ENCODE results near the gene CEP55.
"Not testable (repeated sequence)": the region's sequence is repeated elsewhere in the genome, so short reads cannot be mapped to it uniquely, and the experiment has no call there.

CEP55 gene

GRCh38 chr10:93462881-93463280 is 33.5 kb upstream of the CEP55 start:
- no peak overlapping the region for H3K9ac ChIP-seq (ENCODE audit: insufficient read length, low read depth)
- DNase-seq (ENCODE audit: low read depth, low spot score), result no peak

DNA sequence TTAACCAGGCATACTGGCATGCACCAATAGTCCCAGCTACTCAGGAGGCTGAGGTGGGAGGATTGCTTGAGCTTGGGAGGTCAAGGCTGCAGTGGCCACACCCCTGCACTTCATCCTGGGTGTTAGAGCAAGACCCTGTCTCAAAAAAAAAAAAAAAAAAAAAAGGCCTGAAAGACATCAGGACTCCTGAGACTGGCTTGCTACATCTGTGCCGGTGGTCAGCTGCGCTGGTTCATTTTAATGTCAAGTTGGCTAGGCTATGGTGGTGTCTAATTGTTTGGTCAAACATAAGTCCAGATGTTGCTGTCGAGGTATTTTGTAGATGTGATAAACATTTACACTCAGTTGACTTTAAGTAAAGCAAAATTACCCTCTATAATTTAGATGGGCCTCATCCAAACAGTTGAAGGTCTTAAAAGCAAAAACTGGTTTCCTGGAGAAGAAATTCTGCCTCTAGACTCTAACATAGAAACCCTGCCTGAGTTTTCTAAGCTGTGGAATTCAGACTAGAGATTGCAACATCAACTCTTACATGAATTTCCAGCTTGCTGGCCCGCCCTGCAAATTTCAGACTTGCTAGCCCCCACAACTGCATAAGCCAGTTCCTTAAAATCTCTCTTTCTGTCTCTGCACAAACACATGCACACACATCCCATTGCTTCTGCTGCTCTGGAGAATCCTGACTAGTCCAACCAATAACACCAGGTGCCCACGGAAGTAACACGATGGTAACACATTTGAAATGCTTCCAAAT is 32.5 kb upstream of the CEP55 start:
- TF ChIP-seq SUZ12 (IDR thresholded peaks at IDR 0.05; ENCODE audit: extremely low read depth, insufficient read depth, insufficient read length) (no peak), YY1 (IDR thresholded peaks at IDR 0.05; ENCODE audit: insufficient read depth, insufficient read length) (no peak), ZNF274 (IDR thresholded peaks at IDR 0.05; ENCODE audit: low read depth, low read length) (no peak)
- H3K4me1 ChIP-seq (ENCODE audit: insufficient read depth, insufficient read length), result peaks cover 6% of the 10 kb centered on the region
- no peak for DNase-seq (ENCODE audit: low read depth, low spot score)
- H3K9ac ChIP-seq (ENCODE audit: insufficient read length, low read depth), result no peak overlapping the region
- no peaks in the 10 kb centered on the region for H3K9me3 ChIP-seq (ENCODE audit: insufficient read depth, low read length)
- H3K4me3 ChIP-seq (ENCODE audit: insufficient read length, low read depth), result no peak overlapping the region
- H3K36me3 ChIP-seq (ENCODE audit: insufficient read depth, insufficient read length, low read length), result peaks cover 7% of the 10 kb centered on the region
- no peaks in the 10 kb centered on the region for H3K27me3 ChIP-seq (ENCODE audit: insufficient read depth, insufficient read length)

More at GRCh38 chr10:93462881-93463280, 33.5 kb upstream of the CEP55 start:
- H3K9me3 ChIP-seq (ENCODE audit: insufficient read depth, low read length), result no peaks in the 10 kb centered on the region
- TF ChIP-seq SUZ12 (IDR thresholded peaks at IDR 0.05; ENCODE audit: extremely low read depth, insufficient read depth, insufficient read length), result no peak
- TF ChIP-seq ZNF274 (IDR thresholded peaks at IDR 0.05; ENCODE audit: low read depth, low read length), result no peak
- no peak for TF ChIP-seq YY1 (IDR thresholded peaks at IDR 0.05; ENCODE audit: insufficient read depth, insufficient read length)
- no peaks in the 10 kb centered on the region for H3K27me3 ChIP-seq (ENCODE audit: insufficient read depth, insufficient read length)
- H3K4me3 ChIP-seq (ENCODE audit: insufficient read length, low read depth), result no peak overlapping the region
- peaks cover 6% of the 10 kb centered on the region for H3K4me1 ChIP-seq (ENCODE audit: insufficient read depth, insufficient read length)
- peaks cover 9% of the 10 kb centered on the region for H3K36me3 ChIP-seq (ENCODE audit: insufficient read depth, insufficient read length, low read length)

GRCh38 chr10:93464776-93465388 is 31.5 kb upstream of the CEP55 start:
- TF ChIP-seq SUZ12 (IDR thresholded peaks at IDR 0.05; ENCODE audit: extremely low read depth, insufficient read depth, insufficient read length) (no peak), YY1 (IDR thresholded peaks at IDR 0.05; ENCODE audit: insufficient read depth, insufficient read length) (no peak), ZNF274 (IDR thresholded peaks at IDR 0.05; ENCODE audit: low read depth, low read length) (no peak)
- Histone ChIP-seq H3K4me3 (ENCODE audit: insufficient read length, low read depth) (no peak overlapping the region), H3K36me3 (ENCODE audit: insufficient read depth, insufficient read length, low read length) (peaks cover 8% of the 10 kb centered on the region), H3K4me1 (ENCODE audit: insufficient read depth, insufficient read length) (peaks cover 8% of the 10 kb centered on the region), H3K9ac (ENCODE audit: insufficient read length, low read depth) (no peak overlapping the region), H3K27me3 (ENCODE audit: insufficient read depth, insufficient read length) (no peaks in the 10 kb centered on the region), H3K9me3 (ENCODE audit: insufficient read depth, low read length) (no peaks in the 10 kb centered on the region)
- DNase-seq (ENCODE audit: low read depth, low spot score), result no peak

DNA sequence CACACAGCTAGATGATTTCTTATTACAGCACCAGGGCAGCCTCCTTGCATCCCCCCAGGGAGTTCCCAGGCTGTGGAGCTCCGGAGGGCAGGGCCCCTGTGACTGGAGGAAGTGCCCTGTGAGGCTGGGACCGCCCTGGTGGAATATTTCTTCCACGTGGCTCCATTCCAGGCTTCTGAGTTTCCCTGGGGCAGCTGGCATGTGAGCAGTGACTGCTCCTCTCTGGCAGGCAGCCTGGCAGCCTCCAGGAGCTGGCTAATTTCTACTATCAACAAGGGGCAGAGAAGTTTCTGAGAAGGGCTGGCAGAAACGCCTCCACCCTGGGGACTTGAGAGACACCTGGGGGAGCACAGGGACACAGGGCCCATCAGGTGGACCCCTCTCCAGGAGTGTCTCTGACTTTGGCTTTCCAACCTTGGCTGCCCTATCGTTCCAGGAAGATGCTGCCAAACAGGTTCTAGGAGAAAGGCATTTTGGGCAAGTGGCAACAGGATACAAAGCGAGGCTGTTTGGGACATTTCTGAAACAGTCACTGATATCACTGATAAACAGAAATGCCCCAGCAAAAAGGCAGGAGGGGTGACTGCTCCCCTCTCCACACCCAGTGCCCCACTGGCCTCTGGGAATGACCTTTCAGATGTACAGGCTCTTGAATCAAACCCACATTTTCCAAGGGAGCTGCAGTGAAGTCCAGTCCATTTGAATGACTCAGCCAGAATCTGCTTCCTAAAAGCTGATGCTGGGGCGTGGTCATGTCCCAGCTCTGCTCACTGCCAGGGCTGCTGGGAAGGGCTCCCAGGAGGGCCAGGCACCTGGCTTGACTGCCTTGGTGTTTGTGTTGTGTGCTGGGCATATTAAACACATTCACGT is 30.4 kb upstream of the CEP55 start:
- H3K9me3 ChIP-seq (ENCODE audit: insufficient read depth, low read length), result peaks cover 5% of the 10 kb centered on the region; the same call in 1 of the 2 replicates
- TF ChIP-seq YY1 (IDR thresholded peaks at IDR 0.05; ENCODE audit: insufficient read depth, insufficient read length), result no peak
- no peak overlapping the region for H3K4me3 ChIP-seq (ENCODE audit: insufficient read length, low read depth)
- H3K4me1 ChIP-seq (ENCODE audit: insufficient read depth, insufficient read length), result peaks cover 8% of the 10 kb centered on the region
- no peak for DNase-seq (ENCODE audit: low read depth, low spot score)
- no peaks in the 10 kb centered on the region for H3K27me3 ChIP-seq (ENCODE audit: insufficient read depth, insufficient read length)
- H3K9ac ChIP-seq (ENCODE audit: insufficient read length, low read depth), result peak overlapping the region; percentile 42
- peaks cover 6% of the 10 kb centered on the region for H3K36me3 ChIP-seq (ENCODE audit: insufficient read depth, insufficient read length, low read length)

GRCh38 chr10:93467635-93468034 is 28.8 kb upstream of the CEP55 start:
- H3K36me3 ChIP-seq (ENCODE audit: insufficient read depth, insufficient read length, low read length); H3K4me1 ChIP-seq (ENCODE audit: insufficient read depth, insufficient read length): not testable (repeated sequence)

DNA sequence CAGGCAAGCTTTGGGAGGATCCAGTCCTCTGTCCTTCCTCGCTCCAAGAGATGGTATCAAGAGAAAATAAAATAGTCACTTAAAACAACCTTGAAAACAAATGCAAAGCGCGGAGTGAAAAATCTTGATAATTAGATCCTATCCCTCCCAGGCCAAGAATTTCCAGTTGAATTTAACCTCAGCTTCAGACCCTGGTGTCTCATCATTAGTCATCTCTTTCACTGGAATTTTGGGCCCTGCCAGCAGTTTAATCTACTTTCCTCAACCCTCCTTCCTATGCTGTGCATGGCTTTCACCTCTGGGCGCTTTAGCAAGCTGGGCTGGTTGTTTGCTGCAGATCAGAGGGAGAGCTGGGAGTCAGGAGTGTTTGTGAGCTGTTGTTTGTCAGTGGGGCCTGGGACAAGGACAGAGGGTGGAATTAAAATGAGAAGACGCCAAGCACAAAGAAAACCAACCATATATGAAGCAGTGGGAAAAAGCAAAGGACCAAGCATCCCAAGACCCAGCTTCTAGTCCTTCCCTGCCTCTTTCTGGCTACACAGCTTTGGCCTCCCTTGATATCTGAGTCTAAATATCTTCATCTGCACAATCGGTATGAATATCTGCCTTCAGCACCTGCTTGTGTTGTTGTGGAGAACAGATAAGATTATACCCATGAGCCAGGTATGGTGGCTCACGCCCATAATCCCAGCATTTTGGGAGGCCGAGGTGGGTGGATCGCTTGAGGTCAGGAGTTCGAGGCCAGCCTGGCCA is 27.8 kb upstream of the CEP55 start:
- H3K9ac ChIP-seq (ENCODE audit: insufficient read length, low read depth), result no peak overlapping the region
- peaks cover 7% of the 10 kb centered on the region for H3K4me1 ChIP-seq (ENCODE audit: insufficient read depth, insufficient read length)
- peaks cover 5% of the 10 kb centered on the region; the same call in 1 of the 2 replicates for H3K9me3 ChIP-seq (ENCODE audit: insufficient read depth, low read length)
- TF ChIP-seq SUZ12 (IDR thresholded peaks at IDR 0.05; ENCODE audit: extremely low read depth, insufficient read depth, insufficient read length), result no peak
- no peak for TF ChIP-seq ZNF274 (IDR thresholded peaks at IDR 0.05; ENCODE audit: low read depth, low read length)
- no peak for TF ChIP-seq YY1 (IDR thresholded peaks at IDR 0.05; ENCODE audit: insufficient read depth, insufficient read length)
- peaks cover 12% of the 10 kb centered on the region for H3K36me3 ChIP-seq (ENCODE audit: insufficient read depth, insufficient read length, low read length)
- no peaks in the 10 kb centered on the region for H3K27me3 ChIP-seq (ENCODE audit: insufficient read depth, insufficient read length)
- no peak overlapping the region for H3K4me3 ChIP-seq (ENCODE audit: insufficient read length, low read depth)
- no peak for DNase-seq (ENCODE audit: low read depth, low spot score)

More at GRCh38 chr10:93467635-93468034, 28.8 kb upstream of the CEP55 start:
- H3K9me3 ChIP-seq (ENCODE audit: insufficient read depth, low read length); DNase-seq (ENCODE audit: low read depth, low spot score); H3K27me3 ChIP-seq (ENCODE audit: insufficient read depth, insufficient read length); H3K4me3 ChIP-seq (ENCODE audit: insufficient read length, low read depth); H3K9ac ChIP-seq (ENCODE audit: insufficient read length, low read depth): not testable (repeated sequence)
